NCI-H82 treated with DMSO at 0.1 percent for 48 hours (cell line): ENCODE results near the gene VWA1.
A peak's percentile ranks its signal among the peaks of the same experiment; 100 is the strongest.

ENCODE experiments used
- DNase-seq: peaks from one replicate; lab custom pipeline; 2025; ENCODE audit not compliant: unreplicated experiment; lab: John Stamatoyannopoulos, UW

VWA1 gene

GRCh38 chr1:1435106-1435903 is at the start of gene VWA1:
Gene VWA1, plus strand, starts transcription at chr1:1435690. Its CDS starts 59 bp downstream, at chr1:1435749.
- DNase-seq, result peak; percentile 46

GRCh38 chr1:1385931-1386330 is 49.6 kb upstream of the VWA1 start:
- DNase-seq, result no peak

- no peak for DNase-seq
Observed at GRCh38 chr1:1387098-1388077, 48.1 kb upstream of the VWA1 start.

GRCh38 chr1:1388078-1388472 is 47.4 kb upstream of the VWA1 start:
- no peak for DNase-seq

- DNase-seq, result no peak
Observed at GRCh38 chr1:1390675-1391074, 44.8 kb upstream of the VWA1 start.

- DNase-seq, result no peak
Observed at GRCh38 chr1:1391225-1391624, 44.3 kb upstream of the VWA1 start.

GRCh38 chr1:1393014-1393413 is 42.5 kb upstream of the VWA1 start:
- DNase-seq, result no peak

GRCh38 chr1:1393428-1393827 is 42.1 kb upstream of the VWA1 start:
- DNase-seq, result no peak

GRCh38 chr1:1394116-1394515 is 41.4 kb upstream of the VWA1 start:
- no peak for DNase-seq

GRCh38 chr1:1395166-1395565 is 40.3 kb upstream of the VWA1 start:
- DNase-seq, result no peak

GRCh38 chr1:1397839-1398523 is 37.5 kb upstream of the VWA1 start:
- DNase-seq, result no peak

GRCh38 chr1:1398677-1399186 is 36.8 kb upstream of the VWA1 start:
- DNase-seq, result no peak

- peak; percentile 94 for DNase-seq
Observed at GRCh38 chr1:1399187-1399871, 36.2 kb upstream of the VWA1 start, which contains the start of gene CCNL2. Gene CCNL2, minus strand, starts transcription at chr1:1399335. Its CDS starts 29 bp downstream, at chr1:1399306.

GRCh38 chr1:1399872-1400575 is 35.5 kb upstream of the VWA1 start:
- no peak for DNase-seq

GRCh38 chr1:1400576-1401456 is 34.7 kb upstream of the VWA1 start:
- DNase-seq, result no peak

- DNase-seq, result no peak
Observed at GRCh38 chr1:1401457-1402010, 34.0 kb upstream of the VWA1 start.

GRCh38 chr1:1402072-1402900 is 33.2 kb upstream of the VWA1 start:
- DNase-seq, result peak; percentile 53
